Frontal cortex (tissue), 4 donors: Measurements from ENCODE around the gene PRPSAP2. TPM values are rescaled to one million over a fixed set of nuclear protein-coding genes. Genes with fewer than 3 reads are reported as not detected.

Experiments
- DNase-seq, 2 donors: peaks; one replicate each; pipeline ENCODE4 v3.0.0; 2012; ENCODE audit warnings: low spot score in 2 of 2
- FAIRE-seq: peaks from 2 replicates; lab custom pipeline; 2012; peaks lifted over from hg19 to GRCh38; lab: Jason Lieb, UNC
- total RNA-seq: library from RNA; depleted of rRNA; stranded (reverse); fragments of >200 nt; gene quantifications from one replicate; pipeline ENCODE4 v1.2.3, GENCODE V29; 2014
- donor health status: control.
- donor health status: control.
- donor health status: control.

Gene PRPSAP2
- total RNA-seq, 1 donor from 2014 or later: 164 TPM

DNA sequence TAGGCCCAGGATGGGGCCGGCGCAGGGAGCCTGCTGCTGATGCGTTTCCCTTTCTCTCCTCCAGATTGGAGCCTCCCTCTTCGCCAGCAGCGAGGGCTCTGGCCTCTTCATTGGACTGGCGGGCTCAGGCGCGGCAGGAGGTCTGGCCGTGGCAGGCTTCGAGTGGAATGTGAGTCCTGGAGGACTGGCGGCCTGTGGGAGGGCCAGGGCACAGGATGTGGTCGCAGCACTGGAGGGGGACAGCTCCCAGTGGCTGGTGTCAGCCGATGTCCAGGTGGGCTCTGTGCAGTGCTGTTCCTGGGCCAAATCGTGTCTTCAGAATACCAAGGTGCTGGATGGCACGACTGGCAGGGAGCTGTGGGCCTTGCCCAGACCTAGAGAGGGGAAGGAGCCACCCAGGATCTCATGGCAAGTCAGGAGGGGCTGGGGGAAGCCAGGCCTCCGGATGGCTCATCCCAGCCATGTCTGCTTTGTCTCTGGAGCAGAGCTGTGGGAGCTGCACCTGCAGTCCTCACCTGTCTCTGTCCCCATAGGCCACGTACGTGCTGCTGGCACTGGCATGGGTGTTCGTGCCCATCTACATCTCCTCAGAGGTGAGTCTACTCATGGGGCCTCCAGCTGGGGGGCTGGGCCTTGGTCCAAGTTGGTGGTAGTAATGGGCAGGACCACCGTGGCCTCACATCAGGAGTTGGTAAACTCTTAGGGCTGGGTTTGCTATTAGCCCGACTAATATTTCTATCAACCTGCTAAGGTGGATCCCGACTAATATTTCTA lies 101.3 kb downstream of the PRPSAP2 start:
- no peak for DNase-seq
- no peak for FAIRE-seq

DNA sequence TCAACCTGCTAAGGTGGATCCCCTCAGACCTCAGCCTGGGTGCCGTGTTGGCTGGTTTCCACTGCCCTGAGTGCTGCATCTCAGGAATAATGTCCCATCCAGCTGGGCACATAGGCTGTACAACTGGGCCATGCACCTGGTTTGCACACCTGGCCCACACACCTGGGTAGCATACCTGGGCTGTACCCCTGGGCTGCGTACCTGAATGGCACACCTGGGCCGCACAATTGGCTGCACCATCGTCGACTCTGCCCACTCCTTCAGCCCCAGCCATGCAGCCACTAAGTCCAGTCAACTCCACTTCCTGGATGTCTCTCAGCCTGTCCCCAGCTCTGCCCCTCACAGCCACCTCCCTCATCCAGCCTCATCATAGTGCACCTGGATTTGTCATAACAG lies 101.9 kb downstream of the PRPSAP2 start:
- DNase-seq (no peak), FAIRE-seq (no peak)

DNA sequence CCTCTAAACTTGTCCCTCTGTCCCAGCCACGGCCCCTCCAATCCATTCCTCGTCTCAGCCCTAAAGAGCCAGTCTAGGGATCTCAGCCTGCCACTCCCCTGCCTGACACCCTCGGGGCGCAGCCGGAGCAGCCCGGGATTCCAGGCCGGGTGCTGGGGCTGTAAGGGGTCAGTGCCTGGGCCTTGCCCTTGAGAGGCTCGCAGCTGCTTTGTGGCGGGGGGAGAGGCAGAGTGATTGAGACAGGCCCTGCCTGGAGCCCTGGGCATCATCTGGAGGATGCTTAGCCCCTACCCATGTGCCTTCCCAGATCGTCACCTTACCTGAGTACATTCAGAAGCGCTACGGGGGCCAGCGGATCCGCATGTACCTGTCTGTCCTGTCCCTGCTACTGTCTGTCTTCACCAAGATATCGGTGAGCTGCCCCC lies 102.3 kb downstream of the PRPSAP2 start:
- DNase-seq: no peak
- no peak for FAIRE-seq

DNA sequence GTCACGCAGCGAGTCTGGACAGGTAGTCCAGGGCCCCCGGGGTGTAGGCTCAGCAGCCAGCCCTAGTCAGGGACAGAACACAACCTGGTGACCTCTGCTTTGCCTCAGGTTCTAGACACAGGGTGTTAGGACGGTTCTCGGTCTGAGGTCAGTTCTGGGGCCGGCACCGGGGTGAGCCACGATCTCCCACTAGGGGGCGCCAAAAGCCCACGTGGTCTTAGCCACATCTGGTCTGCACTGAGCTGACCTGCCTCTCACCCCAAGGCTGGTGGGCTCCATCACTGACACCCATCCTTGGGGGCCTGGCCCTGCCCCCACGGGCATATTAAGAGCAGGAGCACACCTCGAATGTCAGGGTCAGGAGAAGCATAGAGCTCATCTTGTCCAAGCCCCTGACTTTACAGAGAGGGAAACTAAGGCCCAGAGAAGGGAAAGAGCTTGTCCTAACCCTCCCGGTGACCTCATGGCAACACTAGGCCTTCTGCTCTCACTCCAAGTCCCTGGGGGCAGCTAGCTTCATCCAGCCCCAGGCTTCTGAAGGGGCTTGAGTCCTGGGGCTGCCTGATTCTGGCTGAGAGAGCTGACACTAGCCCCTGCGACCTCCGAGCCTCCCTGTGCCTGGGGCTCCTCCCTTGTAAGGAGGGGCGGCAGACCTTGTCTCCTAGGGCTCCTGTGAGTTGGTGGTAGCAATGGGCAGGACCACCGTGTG lies 103.0 kb downstream of the PRPSAP2 start:
- DNase-seq (peak; percentile 54 to 76), FAIRE-seq (no peak)

DNA sequence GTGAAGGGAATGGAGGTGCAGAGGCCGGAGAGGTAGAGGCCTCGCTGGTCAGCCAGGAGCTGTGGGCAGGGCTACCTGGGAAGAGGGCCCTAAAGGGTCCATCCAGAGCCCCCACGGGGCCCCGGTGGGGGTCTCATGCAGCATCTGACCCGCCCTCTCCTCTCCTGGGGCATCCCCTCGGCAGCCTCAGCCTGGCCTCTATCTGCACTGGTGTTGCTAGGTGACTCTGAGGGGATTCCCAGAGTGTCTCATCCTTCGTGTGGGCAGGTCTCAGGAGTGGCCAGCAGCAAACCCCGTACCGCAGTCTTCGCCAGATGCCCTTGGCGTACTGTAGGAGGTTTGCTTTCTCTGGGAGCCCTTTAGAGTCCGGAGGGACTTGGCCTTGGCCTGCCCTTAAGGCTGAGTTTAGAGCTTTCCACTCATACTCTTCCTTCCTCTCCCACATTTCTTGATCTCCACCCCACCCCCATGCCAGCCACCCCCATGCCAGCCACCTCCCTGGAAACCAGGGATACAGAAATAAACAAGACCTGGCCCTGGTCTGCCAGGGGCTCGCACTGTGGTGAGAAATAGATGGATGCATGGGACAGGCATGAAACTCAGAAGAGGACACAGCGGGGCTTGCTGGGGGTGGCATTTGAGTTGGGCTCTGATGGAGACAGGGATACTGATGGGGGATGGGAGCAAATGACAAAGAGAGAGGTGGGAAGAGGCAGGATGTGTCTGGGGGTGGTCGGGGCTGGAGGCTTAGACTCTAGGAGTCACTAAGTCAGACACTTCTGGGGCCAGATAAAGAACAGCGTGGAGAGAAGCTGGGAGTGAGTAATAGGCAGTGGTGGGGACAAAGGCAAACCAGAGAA lies 103.9 kb downstream of the PRPSAP2 start:
- no peak for FAIRE-seq
- no peak for DNase-seq

DNA sequence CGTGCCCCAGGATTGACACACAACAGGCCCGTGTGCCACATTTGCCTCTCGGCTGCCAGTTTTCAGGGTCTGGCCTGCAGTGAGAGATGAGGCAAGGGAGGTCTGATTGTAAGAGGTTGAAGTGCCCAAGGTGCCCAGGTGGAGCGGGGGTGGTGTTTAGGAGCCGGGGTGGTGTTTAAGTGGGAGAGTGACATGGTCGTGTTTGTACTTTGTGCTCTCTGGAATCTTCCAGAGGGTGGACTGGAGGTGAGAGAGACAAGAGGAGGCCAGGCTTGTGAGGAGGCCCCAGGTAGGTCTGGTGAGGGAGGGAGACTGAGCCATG lies 104.5 kb downstream of the PRPSAP2 start:
- no peak for DNase-seq
- FAIRE-seq: no peak

DNA sequence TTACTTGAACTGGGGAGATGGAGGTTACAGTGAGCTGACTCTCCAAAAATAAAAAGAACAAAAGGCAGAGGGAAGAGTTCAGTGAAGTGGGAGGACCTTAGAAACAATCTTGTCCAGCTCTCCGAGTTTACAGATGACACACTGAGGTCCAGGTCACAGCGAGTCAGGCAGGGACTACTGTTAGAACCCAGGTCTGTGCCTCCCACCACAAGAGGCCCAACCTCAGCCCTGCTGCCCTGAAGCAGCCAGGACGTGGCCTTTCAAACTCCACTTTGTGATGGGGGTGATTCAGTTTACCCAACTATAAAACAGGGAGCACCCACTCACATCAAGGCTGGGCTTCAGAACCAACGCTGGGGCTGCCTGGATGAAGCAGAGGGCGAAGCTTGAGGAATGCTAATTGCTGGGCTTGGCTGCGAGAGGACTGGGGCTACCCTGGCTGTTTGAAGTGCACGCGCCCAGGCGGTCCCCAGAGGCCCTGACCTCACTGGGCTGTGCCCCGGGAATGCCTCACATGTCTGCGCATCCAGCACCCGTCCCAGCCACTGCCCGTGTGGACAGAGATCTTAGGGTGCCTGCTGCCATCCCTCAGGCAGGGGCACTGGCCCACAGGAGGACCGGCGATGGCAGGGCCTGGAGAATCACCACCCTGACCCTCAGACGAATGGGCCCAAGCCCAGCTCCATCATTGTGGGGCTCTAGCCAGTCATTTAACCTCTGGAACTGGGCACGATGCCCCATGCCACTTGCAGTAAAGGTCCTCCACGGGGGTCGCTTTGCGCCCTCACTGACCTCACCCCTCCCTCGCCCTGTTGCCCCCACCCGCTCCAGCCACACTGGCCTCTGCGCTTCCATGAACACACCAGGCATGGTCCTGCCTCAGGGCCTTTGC lies 105.4 kb downstream of the PRPSAP2 start:
- DNase-seq: no peak
- no peak for FAIRE-seq

DNA sequence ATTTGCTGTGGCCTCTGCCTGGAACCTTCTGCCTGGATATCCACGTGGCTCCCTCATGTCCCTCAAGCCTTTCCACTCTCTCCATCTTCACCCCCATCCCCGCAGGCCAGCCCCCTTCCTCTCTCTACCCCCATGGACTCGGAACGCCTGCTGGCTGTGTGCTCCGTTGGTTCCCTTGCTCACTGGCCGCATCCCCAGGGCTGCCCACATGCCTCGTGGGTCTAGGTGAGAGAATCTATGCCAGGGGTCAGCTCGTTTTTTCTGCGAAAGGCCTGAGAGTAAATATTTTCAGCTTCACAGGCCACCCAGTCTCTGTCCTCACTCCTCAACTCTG lies 106.1 kb downstream of the PRPSAP2 start:
- DNase-seq: no peak
- no peak for FAIRE-seq

DNA sequence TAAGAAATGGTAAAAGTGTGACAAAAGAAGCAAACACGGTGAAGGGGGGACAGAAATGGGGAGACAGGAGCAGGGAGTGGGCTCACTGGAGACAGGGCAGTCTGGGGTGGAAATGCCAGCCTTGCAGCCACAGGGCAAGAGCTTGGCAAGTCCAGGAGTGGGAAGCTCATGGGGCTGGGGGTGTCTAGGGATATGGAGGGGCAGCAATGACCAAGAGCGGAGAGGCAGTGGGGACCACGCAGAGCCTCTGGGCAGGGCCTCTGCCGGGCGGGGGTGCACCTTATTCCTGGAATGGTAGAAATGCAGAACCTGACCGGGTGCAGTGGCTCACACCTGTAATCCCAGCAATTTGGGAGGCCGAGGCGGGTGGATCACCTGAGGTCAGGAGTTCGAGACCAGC lies 106.6 kb downstream of the PRPSAP2 start:
- no peak for DNase-seq

DNA sequence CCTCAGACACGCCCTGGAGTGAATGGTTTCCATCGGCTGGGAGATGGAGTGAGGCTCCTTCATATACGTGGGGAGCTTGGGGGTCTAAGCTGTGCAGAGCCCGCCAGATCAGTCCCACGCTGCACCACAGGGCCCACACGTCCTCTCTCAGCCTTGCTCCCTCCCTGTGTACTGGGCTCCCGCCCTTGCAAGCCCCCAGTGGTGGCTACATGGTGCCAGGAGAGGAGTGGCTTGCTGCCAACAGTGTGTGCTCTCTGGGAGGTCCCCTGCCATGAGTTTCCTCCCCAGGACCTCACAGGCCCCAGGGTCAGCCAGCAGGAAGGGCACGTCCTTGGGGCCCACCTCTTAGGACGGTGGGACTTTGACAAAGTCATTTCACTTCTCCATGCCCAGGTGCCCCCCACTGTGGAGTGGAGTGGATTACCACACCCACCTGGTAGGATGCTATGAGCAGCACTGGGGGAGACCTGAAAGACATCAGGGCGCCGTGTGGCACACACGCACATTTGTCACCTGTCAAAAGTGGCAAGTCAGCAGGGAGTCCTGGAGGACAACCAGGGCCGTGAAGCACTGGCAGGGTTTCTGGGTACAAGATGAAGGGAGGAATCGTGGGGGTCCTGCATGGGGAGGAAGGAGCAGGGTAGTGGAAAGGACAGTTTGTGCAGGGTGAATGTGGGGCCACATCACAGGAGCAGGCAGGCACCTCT lies 107.8 kb downstream of the PRPSAP2 start:
- no peak for FAIRE-seq

More for the DNA sequence above, 106.6 kb downstream of the PRPSAP2 start:
- no peak for FAIRE-seq

DNA sequence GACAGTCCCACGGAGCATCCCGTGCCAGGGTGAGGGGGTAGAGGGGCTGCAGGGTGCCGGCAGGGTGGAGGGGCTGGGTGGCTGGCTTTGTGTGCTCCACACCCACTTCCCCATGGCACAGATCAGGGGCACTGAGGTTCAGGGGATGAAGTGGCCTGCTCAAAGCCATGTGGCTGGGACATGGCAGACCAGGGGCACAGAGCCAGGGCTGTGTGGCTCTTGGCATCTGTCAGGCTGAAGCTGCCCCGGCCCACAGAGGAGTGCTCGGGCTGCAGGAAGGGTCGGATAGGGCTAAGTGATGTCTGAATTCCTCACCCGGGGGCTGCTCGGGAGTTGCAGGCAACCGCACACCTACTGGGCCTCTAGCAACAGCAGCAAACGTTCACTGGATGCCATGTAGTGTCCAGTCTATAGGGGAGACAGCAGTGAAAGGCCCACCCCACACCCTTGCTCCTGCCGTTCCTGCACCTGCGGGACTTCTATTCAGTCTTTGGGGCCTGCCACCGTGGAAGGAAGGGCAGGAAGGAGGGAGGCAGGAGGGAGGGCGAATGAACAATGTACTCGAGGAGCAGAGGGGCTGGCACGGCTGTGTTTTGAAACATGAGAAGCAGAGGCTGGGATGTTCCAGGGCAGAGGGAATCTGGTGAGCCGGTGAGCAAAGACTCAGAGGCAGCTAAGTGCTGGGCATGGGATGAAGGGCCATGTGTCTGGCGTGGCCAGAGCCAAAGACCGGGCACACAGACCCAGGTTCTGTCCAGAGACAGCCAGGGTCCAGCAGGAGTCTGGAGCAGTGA lies 109.1 kb downstream of the PRPSAP2 start:
- DNase-seq: no peak
- no peak for FAIRE-seq

More for the DNA sequence above, 107.8 kb downstream of the PRPSAP2 start:
- no peak for DNase-seq

DNA sequence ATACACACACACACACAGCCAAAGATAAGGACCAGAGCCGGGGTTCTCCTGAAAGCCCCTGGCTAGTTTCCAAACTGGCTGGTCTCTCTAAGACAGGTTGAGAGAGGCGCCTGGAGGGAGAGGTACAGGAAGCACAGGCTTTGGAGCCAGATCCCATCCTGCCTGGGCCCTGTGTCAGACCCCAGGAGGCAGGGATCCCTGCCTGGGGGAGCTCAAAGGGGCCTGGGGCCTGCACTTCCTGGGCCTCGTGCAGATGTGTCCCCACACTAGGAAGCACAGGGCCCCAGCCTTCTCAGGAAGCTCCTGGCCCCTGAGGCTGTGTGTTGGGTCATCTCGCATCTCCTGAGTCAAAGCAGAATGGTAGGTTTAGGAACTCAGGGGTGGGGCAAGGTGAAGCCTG lies 110.0 kb downstream of the PRPSAP2 start:
- no peak for DNase-seq
- FAIRE-seq: no peak

DNA sequence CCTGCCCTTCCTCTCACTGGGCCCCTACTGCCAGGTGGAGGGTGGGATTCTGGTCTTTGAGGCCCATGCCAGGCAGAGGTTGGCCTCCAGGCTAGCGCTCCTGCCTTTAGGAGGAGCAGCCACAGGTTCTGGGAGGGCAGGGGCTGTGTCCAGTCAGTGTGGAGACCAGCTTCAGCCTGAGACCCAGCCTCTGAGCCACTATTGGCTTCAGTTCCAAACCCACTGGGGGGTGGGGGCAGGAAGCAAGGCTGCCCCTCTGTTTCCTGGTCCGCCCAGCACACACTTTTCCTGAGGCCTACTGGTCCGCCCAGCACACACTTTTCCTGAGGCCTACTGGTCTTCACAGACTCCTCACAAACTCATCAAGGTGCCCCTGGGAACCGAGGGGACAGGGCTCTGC lies 110.4 kb downstream of the PRPSAP2 start:
- no peak for DNase-seq
- FAIRE-seq: no peak

DNA sequence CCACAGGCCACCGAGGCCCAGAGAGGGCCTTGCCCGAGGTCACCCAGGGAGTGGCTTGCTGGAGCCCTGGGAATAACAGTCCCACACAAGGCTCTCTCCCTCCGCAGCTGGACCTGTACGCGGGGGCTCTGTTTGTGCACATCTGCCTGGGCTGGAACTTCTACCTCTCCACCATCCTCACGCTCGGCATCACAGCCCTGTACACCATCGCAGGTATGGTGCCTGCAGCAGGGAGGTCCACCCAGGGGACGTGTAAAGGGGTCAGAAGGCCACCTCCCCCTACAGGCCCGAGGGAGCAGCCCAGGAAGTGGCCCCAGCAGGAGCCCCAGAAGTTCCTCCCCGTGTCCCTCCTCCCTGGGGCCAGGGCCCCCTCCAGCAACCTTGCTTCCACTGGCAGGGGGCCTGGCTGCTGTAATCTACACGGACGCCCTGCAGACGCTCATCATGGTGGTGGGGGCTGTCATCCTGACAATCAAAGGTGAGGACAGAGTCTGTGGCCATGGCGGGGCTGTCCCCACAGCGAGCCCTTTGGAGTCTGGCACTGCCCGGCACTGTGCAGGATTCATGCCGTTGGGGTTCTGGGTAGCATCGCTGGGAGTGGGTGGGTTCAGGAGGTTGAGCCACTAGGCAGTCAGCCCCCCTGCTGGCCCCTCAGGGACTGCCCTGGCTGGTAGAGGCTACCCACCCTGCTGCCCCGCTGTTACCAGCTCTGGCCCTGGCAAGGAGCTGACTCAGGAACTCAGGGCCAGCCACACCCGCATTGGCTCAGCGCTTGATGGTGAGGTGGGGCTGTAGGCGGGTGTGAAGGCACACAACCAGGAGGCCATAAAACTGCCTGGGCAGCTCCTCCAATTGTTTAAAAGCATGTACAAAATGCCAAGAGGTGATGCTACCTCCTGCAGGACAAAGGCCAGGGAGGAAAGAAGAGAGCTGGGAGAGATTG lies 111.3 kb downstream of the PRPSAP2 start:
- DNase-seq (no peak), FAIRE-seq (no peak)

DNA sequence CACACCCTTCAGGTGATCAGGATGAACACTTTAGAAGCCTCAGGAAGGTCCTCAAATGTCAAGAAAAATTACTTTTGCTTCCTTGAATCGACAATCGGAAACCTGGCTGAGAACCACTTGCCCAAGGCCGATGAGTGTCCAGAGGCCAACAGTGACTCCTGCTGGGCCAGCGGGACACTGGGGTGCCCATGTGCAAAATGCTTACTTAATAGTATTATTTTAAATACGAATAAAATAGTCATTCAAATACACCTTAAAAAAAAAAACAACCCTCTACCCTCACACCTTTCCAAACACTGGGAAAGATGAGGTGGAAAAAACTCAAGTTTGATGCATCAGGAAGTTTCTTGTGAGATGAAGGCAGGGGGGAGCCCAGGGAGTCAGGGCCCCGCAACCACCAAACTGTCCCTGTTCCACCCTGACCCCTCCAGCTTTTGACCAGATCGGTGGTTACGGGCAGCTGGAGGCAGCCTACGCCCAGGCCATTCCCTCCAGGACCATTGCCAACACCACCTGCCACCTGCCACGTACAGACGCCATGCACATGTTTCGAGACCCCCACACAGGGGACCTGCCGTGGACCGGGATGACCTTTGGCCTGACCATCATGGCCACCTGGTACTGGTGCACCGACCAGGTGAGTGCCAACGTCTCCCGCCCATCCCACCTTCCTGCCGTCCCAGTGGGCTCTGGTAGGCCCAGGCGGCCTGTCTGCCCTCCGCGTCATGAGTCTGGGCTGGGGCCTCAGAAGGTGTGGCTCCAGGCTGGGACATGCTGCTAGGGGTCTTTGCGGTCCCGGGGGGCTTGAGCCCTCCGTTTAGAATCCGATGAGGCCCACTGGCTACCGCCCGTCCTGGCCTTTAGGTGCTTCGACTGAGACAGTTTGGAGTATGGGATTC lies 112.9 kb downstream of the PRPSAP2 start:
- FAIRE-seq (no peak), DNase-seq (no peak)

DNA sequence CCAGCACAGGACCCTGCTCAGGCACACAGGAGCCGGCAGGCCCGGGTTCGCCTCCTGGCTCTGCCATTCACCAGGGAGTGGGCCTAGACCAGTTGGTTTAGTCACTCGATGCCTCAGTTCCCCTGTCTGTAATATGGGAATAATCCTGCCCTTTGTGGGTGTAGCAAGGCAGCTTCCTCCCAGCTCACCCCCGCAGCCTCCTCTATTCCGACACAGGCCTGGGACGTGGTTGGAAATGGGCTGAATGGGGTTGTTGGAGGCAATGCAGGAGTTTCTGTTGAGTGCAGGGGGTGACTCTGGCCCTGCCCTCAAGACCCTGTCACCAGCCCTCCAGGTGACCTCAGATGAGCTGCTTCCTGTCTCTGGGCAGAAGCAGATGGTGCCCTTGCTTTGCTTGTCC lies 113.9 kb downstream of the PRPSAP2 start:
- no peak for DNase-seq
- no peak for FAIRE-seq
